Sigmoid colon (tissue), 7 donors: ENCODE measurements around the gene SLAMF9. TPM values are rescaled to one million over a fixed set of nuclear protein-coding genes. Genes with fewer than 3 reads are reported as not detected.
"Not testable (repeated sequence)": the region's sequence is repeated elsewhere in the genome, so short reads cannot be mapped to it uniquely, and the experiment has no call there.

Experiments used
- DNase-seq: peaks from one replicate; pipeline ENCODE4 v3.0.0-alpha.2; 2019
- H3K27ac ChIP-seq, 4 donors: fragments of 200-600 bp; sonication (generic); one replicate each; pipeline ENCODE4 v1.5.1; 2016 to 2019; ENCODE audit warnings: mild to moderate bottlenecking in 1 of 4
- H3K27me3 ChIP-seq, 3 donors: fragments of 200-600 bp; sonication (generic); one replicate each; pipeline ENCODE4 v1.5.1; 2019; ENCODE audit warnings: mild to moderate bottlenecking in 1 of 3
- H3K36me3 ChIP-seq, 4 donors: fragments of 200-600 bp; sonication (generic); one replicate each; pipeline ENCODE4 v1.5.1; 2016 to 2019
- H3K4me1 ChIP-seq, 4 donors: fragments of 200-600 bp; sonication (generic); one replicate each; pipeline ENCODE4 v1.5.1; 2017 to 2019
- H3K4me3 ChIP-seq, 4 donors: fragments of 200-600 bp; sonication (generic); one replicate each; pipeline ENCODE4 v1.5.1; 2017 to 2019; ENCODE audit warnings: mild to moderate bottlenecking in 2 of 4, moderate library complexity in 1 of 4
- H3K9me3 ChIP-seq, 4 donors: fragments of 200-600 bp in 3 of 4; sonication (generic) in 3 of 4; one replicate each; pipeline versions ENCODE4 v1.5.1 to v1.6.1; 2013 to 2019
- EP300 ChIP-seq, 4 donors: sonication (generic); formaldehyde crosslinking; IDR thresholded peaks; one replicate each; pipeline ENCODE4 v1.6.1; 2017; ENCODE audit warnings: antibody characterized with exemption in 4 of 4
- POLR2A ChIP-seq, 2 donors: fragments of 450-650 bp; IDR thresholded peaks; one replicate each; pipeline ENCODE4 v1.6.1; 2016; ENCODE audit warnings: antibody characterized with exemption in 2 of 2, mild to moderate bottlenecking in 2 of 2, moderate library complexity in 2 of 2
- POLR2AphosphoS5 ChIP-seq, 4 donors: sonication (generic); formaldehyde crosslinking; IDR thresholded peaks; one replicate each; pipeline ENCODE4 v1.6.1; 2017; ENCODE audit warnings: antibody characterized with exemption in 4 of 4
- WGBS, 2 donors: extraction: QIAGEN DNeasy Blood & Tissue Kit; methylation state at CpG; one replicate each; pipeline ENCODE4 v1.1.7; 2013; 5-methylcytosine and 5-hydroxymethylcytosine counted together
- intact Hi-C: fragments of 100-400 bp; cut with DNase I; formaldehyde crosslinking; loops from one replicate; pipeline ENCODE4 v1.15.1; 2023
- polyA plus RNA-seq, 3 donors: library from polyadenylated mRNA; stranded (reverse); fragments of 200-250 nt; gene quantifications; one replicate each; pipeline ENCODE4 v1.2.3, GENCODE V29; 2013
- total RNA-seq, 4 donors: library from RNA; depleted of rRNA; stranded (reverse); fragments of >200 nt; gene quantifications; one replicate each; pipeline ENCODE4 v1.1.0, GENCODE V29; 2016
- TF ChIP-seq, protein P1 (sequence below), 4 experiments: fragments of 450-650 bp in 3 of 4; fragments of 200-600 bp in 1 of 4; IDR thresholded peaks; one replicate each; pipeline ENCODE4 v1.5.1; 2016 to 2019; ENCODE audit warnings: antibody characterized with exemption in 4 of 4, mild to moderate bottlenecking in 3 of 4, moderate library complexity in 2 of 4
- donor health status: healthy with polysubstance abuse.
- donor health status: Bipolar disorder and iron deficiency.
- donor health status: healthy.

SLAMF9 gene
- total and polyA plus RNA-seq, 7 donors, result 0.15 TPM; not detected in 6

DNA sequence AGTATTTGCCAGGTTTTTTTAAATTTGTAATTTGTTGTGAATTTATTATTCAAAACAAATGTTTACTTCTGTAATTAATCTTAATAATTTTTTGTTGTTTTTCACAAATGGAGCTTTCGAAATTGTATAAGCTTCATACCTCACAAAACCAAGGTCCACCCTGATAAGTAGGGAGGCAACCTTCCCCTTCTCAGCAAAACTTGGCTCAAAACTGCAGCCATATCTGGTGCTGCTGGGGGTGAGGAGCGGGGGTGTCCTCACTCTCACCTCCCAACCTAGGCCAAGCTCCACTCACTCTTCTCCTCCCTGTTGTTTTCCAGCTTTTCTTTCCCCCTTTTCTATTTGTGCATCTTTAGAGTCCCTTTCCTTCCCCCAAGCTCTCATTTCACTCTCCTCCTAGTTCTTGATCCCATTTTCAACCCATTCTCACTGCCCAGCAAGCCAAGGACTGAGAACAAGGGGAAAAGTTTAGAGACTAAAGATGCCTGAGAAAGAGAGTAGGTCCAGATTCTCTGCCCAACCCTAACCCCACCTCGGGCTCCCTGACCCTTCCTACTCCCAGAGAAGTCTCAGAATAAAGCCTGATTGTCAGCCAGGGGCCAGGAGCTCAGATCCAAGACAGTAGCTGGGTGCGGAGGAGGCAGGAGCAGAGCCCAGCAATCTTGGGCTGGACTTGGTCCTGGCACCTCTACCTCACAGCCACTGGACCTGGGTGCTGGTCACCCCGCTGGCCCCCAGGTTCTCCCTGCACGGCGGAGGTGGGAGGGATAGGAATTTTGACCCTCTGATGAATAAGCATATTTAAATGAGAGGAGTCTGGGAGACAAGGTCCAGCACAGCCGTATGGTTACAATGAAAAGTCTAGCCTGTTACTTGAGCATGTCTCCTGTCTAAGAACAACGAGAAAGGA is 45.8 kb downstream of the SLAMF9 start:
- 86 to 90% methylated on average over 9 of the region's 9 CpGs for WGBS, 2 donors
- Histone ChIP-seq H3K9me3 (no peaks in the 10 kb centered on the region), H3K4me3 (no peak overlapping the region), H3K4me1 (peaks cover 0 to 3% (median 0%) of the 10 kb centered on the region in 4 donors), H3K27me3 (no peaks in the 10 kb centered on the region), H3K27ac (no peak overlapping the region), H3K36me3 (no peaks in the 10 kb centered on the region)
- peak; percentile 51 for DNase-seq
- TF ChIP-seq EP300 (IDR thresholded peaks at IDR 0.05), result no peak
- intact Hi-C loops, result no loop called here

DNA sequence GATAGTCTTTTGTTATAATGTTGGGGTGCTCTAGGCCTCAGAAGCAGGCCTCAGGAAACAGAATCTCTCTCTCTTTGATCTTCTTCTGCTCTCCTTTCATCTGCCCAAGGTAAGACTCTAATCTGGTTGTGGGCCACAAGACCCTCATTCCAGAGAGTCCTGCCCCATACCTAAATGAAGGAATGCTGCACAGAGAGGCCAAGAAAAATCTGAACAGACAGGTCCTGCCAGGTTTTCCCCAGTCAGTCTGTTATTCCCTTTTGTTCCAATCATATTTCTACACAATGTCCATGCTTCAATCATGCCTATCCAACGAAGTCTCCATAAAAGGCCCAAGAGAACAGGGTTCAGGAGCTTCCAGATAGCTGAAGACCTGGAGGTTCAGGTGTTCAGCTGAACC is 47.1 kb downstream of the SLAMF9 start:
- intact Hi-C loops, result no loop called here
- no peaks in the 10 kb centered on the region for H3K36me3 ChIP-seq
- H3K4me3 ChIP-seq, result no peak overlapping the region
- H3K9me3 ChIP-seq, result no peaks in the 10 kb centered on the region
- DNase-seq, result no peak
- WGBS, 2 donors, result 21 to 67% methylated on average over 1 of the region's 1 CpG
- H3K27me3 ChIP-seq, result no peaks in the 10 kb centered on the region
- no peaks in the 10 kb centered on the region for H3K4me1 ChIP-seq
- TF ChIP-seq EP300 (IDR thresholded peaks at IDR 0.05) (no peak), POLR2A (IDR thresholded peaks at IDR 0.05) (no peak), POLR2AphosphoS5 (IDR thresholded peaks at IDR 0.05) (no peak)
- TF ChIP-seq, protein P1, sequence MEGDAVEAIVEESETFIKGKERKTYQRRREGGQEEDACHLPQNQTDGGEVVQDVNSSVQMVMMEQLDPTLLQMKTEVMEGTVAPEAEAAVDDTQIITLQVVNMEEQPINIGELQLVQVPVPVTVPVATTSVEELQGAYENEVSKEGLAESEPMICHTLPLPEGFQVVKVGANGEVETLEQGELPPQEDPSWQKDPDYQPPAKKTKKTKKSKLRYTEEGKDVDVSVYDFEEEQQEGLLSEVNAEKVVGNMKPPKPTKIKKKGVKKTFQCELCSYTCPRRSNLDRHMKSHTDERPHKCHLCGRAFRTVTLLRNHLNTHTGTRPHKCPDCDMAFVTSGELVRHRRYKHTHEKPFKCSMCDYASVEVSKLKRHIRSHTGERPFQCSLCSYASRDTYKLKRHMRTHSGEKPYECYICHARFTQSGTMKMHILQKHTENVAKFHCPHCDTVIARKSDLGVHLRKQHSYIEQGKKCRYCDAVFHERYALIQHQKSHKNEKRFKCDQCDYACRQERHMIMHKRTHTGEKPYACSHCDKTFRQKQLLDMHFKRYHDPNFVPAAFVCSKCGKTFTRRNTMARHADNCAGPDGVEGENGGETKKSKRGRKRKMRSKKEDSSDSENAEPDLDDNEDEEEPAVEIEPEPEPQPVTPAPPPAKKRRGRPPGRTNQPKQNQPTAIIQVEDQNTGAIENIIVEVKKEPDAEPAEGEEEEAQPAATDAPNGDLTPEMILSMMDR (IDR thresholded peaks at IDR 0.05), result no peak
- no peak overlapping the region for H3K27ac ChIP-seq

DNA sequence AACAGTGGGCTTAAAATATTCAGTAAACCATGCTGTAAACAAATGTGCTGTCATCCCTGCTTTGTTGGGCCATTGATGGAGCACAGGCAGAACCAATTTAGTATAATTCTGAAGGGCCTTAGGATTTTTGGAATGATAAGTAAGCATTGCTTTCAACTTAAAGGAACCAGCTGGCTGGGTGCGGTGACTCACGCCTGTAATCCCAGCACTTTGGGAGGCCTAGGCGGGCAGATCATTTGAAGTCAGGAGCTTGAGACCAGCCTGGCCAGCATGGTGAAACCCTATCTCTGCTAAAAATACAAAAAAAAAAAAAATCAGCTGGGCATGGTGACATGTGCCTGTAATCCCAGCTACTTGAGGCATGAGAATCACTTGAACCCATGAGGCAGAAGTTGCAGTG is 50.0 kb downstream of the SLAMF9 start:
- H3K4me3 ChIP-seq, intact Hi-C loops, H3K36me3 ChIP-seq, H3K9me3 ChIP-seq, H3K27me3 ChIP-seq, H3K27ac ChIP-seq: not testable (repeated sequence)
- DNase-seq, result peak; percentile 40
- H3K4me1 ChIP-seq, result peaks cover 0 to 11% (median 9%) of the 10 kb centered on the region in 4 donors
- 75 to 79% methylated on average over 3 of the region's 3 CpGs for WGBS, 2 donors

DNA sequence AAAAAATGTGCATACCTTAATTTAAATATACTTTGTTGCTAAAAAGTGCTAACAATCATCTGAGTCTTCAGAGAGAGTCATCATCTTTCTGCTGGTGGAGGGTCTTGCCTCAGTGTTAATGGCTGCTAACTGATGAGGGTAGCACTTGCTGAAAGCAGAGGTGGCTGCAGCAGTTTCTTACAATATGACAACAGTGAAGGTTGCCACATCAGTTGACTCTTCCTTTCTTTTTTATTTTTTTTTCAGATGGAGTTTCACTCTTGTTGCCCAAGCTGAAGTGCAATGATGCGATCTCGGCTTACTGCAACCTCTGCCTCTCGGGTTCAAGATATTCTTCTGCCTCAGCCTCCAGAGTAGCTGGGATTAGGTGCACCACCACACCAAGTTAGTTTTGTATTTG is 51.5 kb downstream of the SLAMF9 start:
- no peak for TF ChIP-seq EP300 (IDR thresholded peaks at IDR 0.05)
- no peak for TF ChIP-seq POLR2A (IDR thresholded peaks at IDR 0.05)
- TF ChIP-seq, protein P1 (IDR thresholded peaks at IDR 0.05), result no peak
- no peak for TF ChIP-seq POLR2AphosphoS5 (IDR thresholded peaks at IDR 0.05)
- Histone ChIP-seq H3K9me3 (no peaks in the 10 kb centered on the region), H3K4me3 (no peak overlapping the region), H3K36me3 (no peaks in the 10 kb centered on the region), H3K4me1 (peaks cover 0 to 11% (median 9%) of the 10 kb centered on the region in 4 donors), H3K27ac (no peak overlapping the region), H3K27me3 (no peaks in the 10 kb centered on the region)
- 97 to 98% methylated on average over 3 of the region's 3 CpGs for WGBS, 2 donors
- no peak for DNase-seq
- intact Hi-C loops, result no loop called here

Other genes starting within 250 kb of the SLAMF9 start
- gene CRP, start 239.6 kb downstream of the SLAMF9 start, total RNA-seq, result not detected
- under 1 TPM in 1 of 3 donors, not detected in 2; 0.20 TPM for gene CRP, start 239.6 kb downstream of the SLAMF9 start, polyA plus RNA-seq
- gene DUSP23, start 173.3 kb downstream of the SLAMF9 start, total RNA-seq, result 10 to 100 TPM; 40.4 to 59.1 (median 51.6) TPM
- 10 to 100 TPM; 77.7 to 88.7 (median 86.5) TPM for gene DUSP23, start 173.3 kb downstream of the SLAMF9 start, polyA plus RNA-seq
- not detected for gene FCRL6, start 151.9 kb downstream of the SLAMF9 start, total RNA-seq
- under 1 TPM in 1 of 3 donors, not detected in 2; 0.38 TPM for gene FCRL6, start 151.9 kb downstream of the SLAMF9 start, polyA plus RNA-seq
- gene SLAMF8, start 127.4 kb downstream of the SLAMF9 start, total RNA-seq, result 1 to 10 TPM; 3.3 to 5.0 (median 4.3) TPM
- 10 to 100 TPM in 2 of 3 donors, 1 to 10 TPM in 1; 2.4 to 16.2 (median 13.3) TPM for gene SLAMF8, start 127.4 kb downstream of the SLAMF9 start, polyA plus RNA-seq
- gene VSIG8, start 91.6 kb downstream of the SLAMF9 start, total RNA-seq, result not detected
- under 1 TPM in 1 of 3 donors, not detected in 2; 0.10 TPM for gene VSIG8, start 91.6 kb downstream of the SLAMF9 start, polyA plus RNA-seq
- gene CFAP45, start 54.1 kb downstream of the SLAMF9 start, total RNA-seq, result 1 to 10 TPM in 1 of 4 donors, under 1 TPM in 1, not detected in 2; 0.81 to 1.8 TPM
- gene CFAP45, start 54.1 kb downstream of the SLAMF9 start, polyA plus RNA-seq, result 1 to 10 TPM in 1 of 3 donors, under 1 TPM in 1, not detected in 1; 0.29 to 1.2 TPM
- gene TAGLN2, start 28.7 kb downstream of the SLAMF9 start, total RNA-seq, result 100 to 1,000 TPM in 2 of 4 donors, 10 to 100 TPM in 2; 88.8 to 109 (median 99.0) TPM
- gene TAGLN2, start 28.7 kb downstream of the SLAMF9 start, polyA plus RNA-seq, result 100 to 1,000 TPM; 383 to 770 (median 531) TPM
- under 1 TPM in 1 of 4 donors, not detected in 3; under 0.01 TPM for gene IGSF9, start 8.6 kb downstream of the SLAMF9 start, total RNA-seq
- 10 to 100 TPM in 2 of 3 donors, 1 to 10 TPM in 1; 6.9 to 16.3 (median 11.4) TPM for gene IGSF9, start 8.6 kb downstream of the SLAMF9 start, polyA plus RNA-seq
- gene PIGM, start 77.8 kb upstream of the SLAMF9 start, total RNA-seq, result 1 to 10 TPM; 3.3 to 4.7 (median 4.5) TPM
- gene PIGM, start 77.8 kb upstream of the SLAMF9 start, polyA plus RNA-seq, result 1 to 10 TPM in 1 of 3 donors, under 1 TPM in 2; 0.60 to 3.6 (median 0.69) TPM
- gene KCNJ10, start 115.9 kb upstream of the SLAMF9 start, total RNA-seq, result under 1 TPM in 2 of 4 donors, not detected in 2; 0.27 to 0.36 TPM
- 1 to 10 TPM in 1 of 3 donors, under 1 TPM in 1, not detected in 1; 0.23 to 1.3 TPM for gene KCNJ10, start 115.9 kb upstream of the SLAMF9 start, polyA plus RNA-seq
- under 1 TPM; under 0.01 to 0.36 (median 0.27) TPM for gene KCNJ9, start 127.3 kb upstream of the SLAMF9 start, total RNA-seq
- gene KCNJ9, start 127.3 kb upstream of the SLAMF9 start, polyA plus RNA-seq, result under 1 TPM in 1 of 3 donors, not detected in 2; 0.22 TPM
- gene IGSF8, start 144.4 kb upstream of the SLAMF9 start, total RNA-seq, result 10 to 100 TPM; 11.1 to 11.4 (median 11.3) TPM
- 10 to 100 TPM in 1 of 3 donors, 1 to 10 TPM in 2; 4.8 to 34.9 (median 7.2) TPM for gene IGSF8, start 144.4 kb upstream of the SLAMF9 start, polyA plus RNA-seq
- 100 to 1,000 TPM in 2 of 4 donors, 10 to 100 TPM in 2; 60.7 to 153 (median 102) TPM for gene ATP1A2, start 161.5 kb upstream of the SLAMF9 start, total RNA-seq
- gene ATP1A2, start 161.5 kb upstream of the SLAMF9 start, polyA plus RNA-seq, result 1 to 10 TPM in 2 of 3 donors, under 1 TPM in 1; 0.92 to 5.7 (median 1.8) TPM
- 1 to 10 TPM in 1 of 4 donors, under 1 TPM in 1, not detected in 2; 0.27 to 3.0 TPM for gene ATP1A4, start 197.4 kb upstream of the SLAMF9 start, total RNA-seq
- gene ATP1A4, start 197.4 kb upstream of the SLAMF9 start, polyA plus RNA-seq, result under 1 TPM in 1 of 3 donors, not detected in 2; 0.22 TPM
- gene CASQ1, start 236.3 kb upstream of the SLAMF9 start, total RNA-seq, result 1 to 10 TPM in 3 of 4 donors, under 1 TPM in 1; 0.66 to 9.4 (median 2.4) TPM
- gene CASQ1, start 236.3 kb upstream of the SLAMF9 start, polyA plus RNA-seq, result under 1 TPM in 2 of 3 donors, not detected in 1; 0.28 to 0.60 TPM